Kidney (tissue), 14 donors: ENCODE data around the gene RPS27L. TPM values are rescaled to one million over a fixed set of nuclear protein-coding genes. Genes with fewer than 3 reads are reported as not detected.

Experiments
- DNase-seq, 5 donors: peaks; one replicate each; pipeline ENCODE4 v3.0.0-alpha.2; 2013 to 2020
- FAIRE-seq: peaks from 2 replicates; lab custom pipeline; 2012; peaks lifted over from hg19 to GRCh38; lab: Jason Lieb, UNC
- H3K27ac ChIP-seq, 2 donors: one replicate each; pipeline ENCODE4 v1.7.0; 2013; ENCODE audit warnings: low read depth in 2 of 2, low read length in 2 of 2, inconsistent platforms in 1 of 2
- H3K27me3 ChIP-seq: one replicate; pipeline ENCODE4 v1.7.1; 2013; ENCODE audit warnings: low read length, inconsistent platforms; ENCODE audit not compliant: control insufficient read depth, insufficient read depth
- H3K36me3 ChIP-seq, 3 donors: one replicate each; pipeline versions ENCODE4 v1.7.0 to v1.7.1; 2013; ENCODE audit warnings: low read length in 3 of 3, control low read depth in 1 of 3, inconsistent platforms in 1 of 3; ENCODE audit not compliant: insufficient read depth in 3 of 3, control insufficient read depth in 2 of 3
- H3K4me1 ChIP-seq, 3 donors: one replicate each; pipeline versions ENCODE4 v1.7.0 to v1.7.1; 2013; ENCODE audit warnings: low read length in 3 of 3, inconsistent platforms in 1 of 3, low read depth in 1 of 3; ENCODE audit not compliant: control insufficient read depth in 2 of 3, insufficient read depth in 2 of 3
- H3K4me3 ChIP-seq, 3 donors: one replicate each; pipeline versions ENCODE4 v1.7.0 to v1.8.1; 2013; ENCODE audit warnings: low read length in 3 of 3, control low read depth in 1 of 3, inconsistent platforms in 1 of 3
- H3K9ac ChIP-seq, 3 donors: one replicate each; pipeline versions ENCODE4 v1.7.0 to v1.7.1; 2013; ENCODE audit warnings: low read length in 3 of 3, control low read depth in 1 of 3, inconsistent platforms in 1 of 3
- H3K9me3 ChIP-seq, 3 donors: one replicate each; pipeline versions ENCODE4 v1.7.0 to v1.7.1; 2013; ENCODE audit warnings: low read length in 3 of 3, control low read depth in 1 of 3, inconsistent platforms in 1 of 3; ENCODE audit not compliant: control insufficient read depth in 2 of 3, insufficient read depth in 1 of 3
- intact Hi-C: fragments of 100-400 bp; cut with DNase I; formaldehyde crosslinking; loops from one replicate; pipeline ENCODE4 v1.11.1; 2022
- polyA plus RNA-seq: library from polyadenylated mRNA; stranded (reverse); fragments of 350-450 nt; fragmentation: Illumina TruSeq; extraction: RNeasy Lipid Tissue Mini Kit (QIAGEN cat#74804); gene quantifications from one replicate; pipeline ENCODE4 v1.2.3, GENCODE V29; 2014; ENCODE audit warnings: low read depth, low replicate concordance; ENCODE audit not compliant: insufficient read depth
- total RNA-seq: library from RNA; stranded (reverse); fragmentation: NEBNext Ultra II Directional; extraction: Animal tissue kit (Norgen Biotek cat#: 25700); gene quantifications from one replicate; pipeline ENCODE4 v1.2.1, GENCODE V29; 2021
- TF ChIP-seq, protein P1 (sequence below): IDR thresholded peaks from 3 replicates; pipeline ENCODE4 v1.5.1; 2012; ENCODE audit warnings: mild to moderate bottlenecking, moderate library complexity, borderline replicate concordance; ENCODE audit not compliant: insufficient read depth; ENCODE audit errors: extremely low read depth
- donor health status: control.
- donor health status: control.
- donor health status: control.
- donor health status: control.
- donor health status: control.
- donor health status: DM: yes; HTN: yes; CAD: no.
- donor health status: Normal renal cell carcinoma (clear cell type).

Gene RPS27L
- total and polyA plus RNA-seq, 2 donors from 2014 or later: 120 to 372 TPM

GRCh38 chr15:63135804-63136203, 21.5 kb downstream of the RPS27L start:
- Histone ChIP-seq H3K27ac (no peak overlapping the region), H3K36me3 (no peaks in the 10 kb centered on the region), H3K9me3 (no peaks in the 10 kb centered on the region), H3K4me1 (peaks cover 0 to 2% (median 0%) of the 10 kb centered on the region in 3 donors), H3K9ac (no peak overlapping the region), H3K4me3 (no peak overlapping the region), H3K27me3 (no peaks in the 10 kb centered on the region)
- intact Hi-C loops: no loop called here
- TF ChIP-seq, protein P1, sequence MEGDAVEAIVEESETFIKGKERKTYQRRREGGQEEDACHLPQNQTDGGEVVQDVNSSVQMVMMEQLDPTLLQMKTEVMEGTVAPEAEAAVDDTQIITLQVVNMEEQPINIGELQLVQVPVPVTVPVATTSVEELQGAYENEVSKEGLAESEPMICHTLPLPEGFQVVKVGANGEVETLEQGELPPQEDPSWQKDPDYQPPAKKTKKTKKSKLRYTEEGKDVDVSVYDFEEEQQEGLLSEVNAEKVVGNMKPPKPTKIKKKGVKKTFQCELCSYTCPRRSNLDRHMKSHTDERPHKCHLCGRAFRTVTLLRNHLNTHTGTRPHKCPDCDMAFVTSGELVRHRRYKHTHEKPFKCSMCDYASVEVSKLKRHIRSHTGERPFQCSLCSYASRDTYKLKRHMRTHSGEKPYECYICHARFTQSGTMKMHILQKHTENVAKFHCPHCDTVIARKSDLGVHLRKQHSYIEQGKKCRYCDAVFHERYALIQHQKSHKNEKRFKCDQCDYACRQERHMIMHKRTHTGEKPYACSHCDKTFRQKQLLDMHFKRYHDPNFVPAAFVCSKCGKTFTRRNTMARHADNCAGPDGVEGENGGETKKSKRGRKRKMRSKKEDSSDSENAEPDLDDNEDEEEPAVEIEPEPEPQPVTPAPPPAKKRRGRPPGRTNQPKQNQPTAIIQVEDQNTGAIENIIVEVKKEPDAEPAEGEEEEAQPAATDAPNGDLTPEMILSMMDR: no peak
- FAIRE-seq (no peak), DNase-seq (no peak)

- FAIRE-seq (no peak), DNase-seq (no peak)
- TF ChIP-seq, protein P1: no peak
- intact Hi-C loops: no loop called here
- Histone ChIP-seq H3K36me3 (no peaks in the 10 kb centered on the region), H3K4me3 (no peak overlapping the region), H3K4me1 (peaks cover 0 to 2% (median 0%) of the 10 kb centered on the region in 3 donors), H3K9ac (no peak overlapping the region), H3K27ac (peak overlapping the region in 1 of 2 donors; percentile 65), H3K27me3 (no peaks in the 10 kb centered on the region), H3K9me3 (no peaks in the 10 kb centered on the region)
Measured at GRCh38 chr15:63135281-63135680, 22.0 kb downstream of the RPS27L start.

GRCh38 chr15:63134245-63134985, 22.9 kb downstream of the RPS27L start:
- no peak overlapping the region for H3K27ac ChIP-seq
- FAIRE-seq: no peak

More at GRCh38 chr15:63134245-63134985, 22.9 kb downstream of the RPS27L start:
- Histone ChIP-seq H3K9me3 (no peaks in the 10 kb centered on the region), H3K4me3 (no peak overlapping the region), H3K27me3 (no peaks in the 10 kb centered on the region), H3K4me1 (peaks cover 0 to 2% (median 0%) of the 10 kb centered on the region in 3 donors), H3K9ac (no peak overlapping the region), H3K36me3 (no peaks in the 10 kb centered on the region)
- intact Hi-C loops: no loop called here
- DNase-seq: no peak
- TF ChIP-seq, protein P1: no peak
